GM12878 (cell line): ENCODE results near the gene SEPTIN6. TPM values are rescaled to one million over a fixed set of nuclear protein-coding genes. Genes with fewer than 3 reads are reported as not detected.
"Not testable (repeated sequence)": the region's sequence is repeated elsewhere in the genome, so short reads cannot be mapped to it uniquely, and the experiment has no call there.

Experiments used
- ATAC-seq: fragments of 200-7000 bp; cut with Tn5 transposase; 3 replicates; pipeline ENCODE4 v1.9.1; 2020; ENCODE audit warnings: mild to moderate bottlenecking, moderate library complexity
- BruUV-seq: library from RNA; stranded (reverse); fragments of 400-500 nt; replicated peaks from 2 replicates; lab custom pipeline; 2021; lab: Mats Ljungman, UMichigan
- CTCF ChIA-PET: fragments of 300-600 bp; sonication (Branson Sonifier 250); formaldehyde crosslinking; extraction: SDS; loops from one replicate; lab custom pipeline; 2021; ENCODE audit warnings: inconsistent platforms; lab: Yijun Ruan, JAX
- POLR2A ChIA-PET: fragments of 350-600 bp; formaldehyde crosslinking; extraction: SDS; loops from one replicate; lab custom pipeline; 2021; ENCODE audit warnings: inconsistent platforms; lab: Charles Lee
- RAD21 ChIA-PET: fragments of 300-600 bp; sonication (Branson Sonifier 250); formaldehyde crosslinking; loops from one replicate; lab custom pipeline; 2023; ENCODE audit warnings: antibody characterized with exemption; ENCODE audit not compliant: unreplicated experiment; lab: Charles Lee
- SMC1A ChIA-PET: fragments of 300-600 bp; sonication (Branson Sonifier 250); formaldehyde crosslinking; loops from one replicate; lab custom pipeline; 2023; ENCODE audit not compliant: unreplicated experiment, uncharacterized antibody; lab: Charles Lee
- DNase-seq: peaks from one replicate; pipeline ENCODE4 v3.0.0-alpha.2; 2011; ENCODE audit warnings: low read depth, low spot score
- FAIRE-seq: peaks from 3 replicates; lab custom pipeline; 2011; peaks lifted over from hg19 to GRCh38; lab: Jason Lieb, UNC
- H2AFZ ChIP-seq: 2 replicates; pipeline ENCODE4 v1.6.0; 2011; ENCODE audit warnings: low read depth, low read length, control low read depth; ENCODE audit not compliant: control insufficient read depth
- H3K27ac ChIP-seq: 2 replicates; pipeline ENCODE4 v1.5.1; 2011; ENCODE audit warnings: control low read depth; ENCODE audit not compliant: control insufficient read depth, insufficient read depth
- H3K27me3 ChIP-seq, 2 experiments: replicated peaks in 1 of 2; 2 replicates each; pipeline versions ENCODE4 v1.6.0 to v1.6.1; 2011; ENCODE audit warnings: low read length in 1 of 2; ENCODE audit not compliant: control insufficient read depth in 2 of 2, insufficient read depth in 2 of 2
- H3K36me3 ChIP-seq, 2 experiments: 2 replicates each; pipeline ENCODE4 v1.5.1; 2011; ENCODE audit warnings: low read length in 1 of 2; ENCODE audit not compliant: control insufficient read depth in 2 of 2, insufficient read depth in 2 of 2
- H3K4me1 ChIP-seq: 2 replicates; pipeline ENCODE4 v1.6.1; 2011; ENCODE audit warnings: mild to moderate bottlenecking, low read length, moderate library complexity, mixed read lengths; ENCODE audit not compliant: control insufficient read depth, insufficient read depth
- H3K4me2 ChIP-seq: 2 replicates; pipeline ENCODE4 v1.6.0; 2011; ENCODE audit warnings: control low read depth; ENCODE audit not compliant: control insufficient read depth, insufficient read depth
- H3K4me3 ChIP-seq: fragments of 200-600 bp; sonication (generic); 2 replicates; pipeline ENCODE4 v1.5.1; 2016
- H3K79me2 ChIP-seq: 2 replicates; pipeline ENCODE4 v1.6.0; 2011; ENCODE audit warnings: low read length; ENCODE audit not compliant: control insufficient read depth, insufficient read depth
- H3K9ac ChIP-seq: 2 replicates; pipeline ENCODE4 v1.8.0; 2011; ENCODE audit warnings: low read length, control low read depth, mixed read lengths; ENCODE audit not compliant: control insufficient read depth, insufficient read depth
- H3K9me3 ChIP-seq: replicated peaks from 3 replicates; pipeline ENCODE4 v1.5.1; 2011; ENCODE audit warnings: mild to moderate bottlenecking, low read length; ENCODE audit not compliant: control insufficient read depth, insufficient read depth
- H4K20me1 ChIP-seq: 2 replicates; pipeline ENCODE4 v1.6.0; 2011; ENCODE audit not compliant: control insufficient read depth, insufficient read depth
- MLLT1 ChIP-seq: fragments of 450-650 bp; IDR thresholded peaks from 2 replicates; pipeline ENCODE4 v1.6.1; 2016; ENCODE audit warnings: mild to moderate bottlenecking
- SPI1 ChIP-seq: IDR thresholded peaks from 2 replicates; pipeline ENCODE4 v1.6.1; 2011; ENCODE audit warnings: low read depth, mild to moderate bottlenecking, low read length, moderate library complexity, borderline replicate concordance; ENCODE audit not compliant: insufficient read depth
- WGBS: methylation state at CpG from one replicate; pipeline ENCODE4 v1.1.6; 2016; ENCODE audit warnings: low lambda C conversion rate; ENCODE audit not compliant: insufficient replicate concordance, insufficient coverage; ENCODE audit errors: missing lambda C conversion rate; 5-methylcytosine and 5-hydroxymethylcytosine counted together
- in situ Hi-C: fragments of 300-500 bp; cut with MboI; formaldehyde crosslinking; loops from 9 replicates; pipeline ENCODE4 v1.14.3; 2018; ENCODE audit warnings: mixed read lengths
- intact Hi-C: fragments of 100-400 bp; cut with micrococcal nuclease; formaldehyde crosslinking; loops from one replicate; pipeline ENCODE4 v1.14.2; 2022; ENCODE audit not compliant: unreplicated experiment
- polyA plus RNA-seq, 11 experiments: library from polyadenylated mRNA; depleted of rRNA in 4 of 11; unstranded in 6 of 11; stranded (reverse) in 5 of 11; fragments of >200 nt; fragmentation: Nextera tagmentation in 4 of 11; fragmentation: Illumina TruSeq in 1 of 11; extraction: Ambion mirVana in 4 of 11; extraction: Trizol in 1 of 11; gene quantifications; 1 replicate in 1 of 11; 2 replicates in 10 of 11; pipeline versions ENCODE4 v1.2.1 to v1.2.3, GENCODE V29; 2011 to 2016; ENCODE audit warnings: inconsistent platforms in 2 of 11, missing spikeins in 2 of 11, low read depth in 1 of 11
- total RNA-seq, 4 experiments: library from RNA; depleted of rRNA in 3 of 4; stranded (reverse); fragments of >200 nt in 3 of 4; fragmentation: Illumina TruSeq in 1 of 4; extraction: Trizol in 1 of 4; gene quantifications; 2 replicates each; pipeline versions ENCODE4 v1.2.1 to v1.2.3, GENCODE V29; 2013 to 2021

SEPTIN6 gene
- total and polyA plus RNA-seq, 10 of the 15 experiments (the other 5 are each of a cell fraction or from before 2014, with no cell fraction given): 37.2 to 353 (median 154) TPM

GRCh38 chrX:119684916-119685224 is 8.1 kb downstream of the SEPTIN6 start (continued):
- no peak for TF ChIP-seq SPI1

- H2AFZ ChIP-seq, H3K27me3 ChIP-seq, BruUV-seq, DNase-seq, in situ Hi-C loops, H4K20me1 ChIP-seq, H3K9me3 ChIP-seq, ATAC-seq, FAIRE-seq, H3K36me3 ChIP-seq: not testable (repeated sequence)
- Histone ChIP-seq H3K4me1 (peaks cover 63% of the 10 kb centered on the region), H3K4me3 (peak overlapping the region; percentile 60; the same call in 1 of the 2 replicates), H3K27ac (peak overlapping the region; percentile 84), H3K79me2 (peaks cover 80% of the 10 kb centered on the region), H3K9ac (peak overlapping the region; percentile 66), H3K4me2 (peak overlapping the region; percentile 42)
- ChIA-PET SMC1A (interaction anchor here (0.8 to 5.9 kb wide), 12 partner anchors 8 to 82 kb away, joined by 3 to 51 read pairs (median 12); partner anchors contain the start of genes SEPTIN6 and SOWAHD), POLR2A (interaction anchor here (0.7 to 4.6 kb wide), 10 partner anchors 7 to 168 kb away, joined by 3 to 23 read pairs (median 6); partner anchors contain the start of genes SEPTIN6 and SOWAHD), RAD21 (interaction anchor here (0.7 to 5.9 kb wide), 13 partner anchors 10 to 80 kb away, joined by 3 to 47 read pairs (median 12); partner anchors contain the start of genes SEPTIN6 and SOWAHD), CTCF (interaction anchor here (0.7 to 5.9 kb wide), 11 partner anchors 9 to 91 kb away, joined by 3 to 29 read pairs (median 8); no protein-coding TSS in a partner anchor)
- intact Hi-C loops: loop anchor here (2.0 kb wide), 1 partner anchor 72 kb away; no protein-coding TSS in a partner anchor
- TF ChIP-seq MLLT1: peak; percentile 50
- 66% methylated on average over 6 of the region's 8 CpGs for WGBS
Measured at GRCh38 chrX:119684312-119684711, 8.7 kb downstream of the SEPTIN6 start.
